NCI-H2227 treated with DMSO at 0.1 percent for 48 hours (cell line): ENCODE data around the gene NINL.
"Not testable (repeated sequence)": the region's sequence is repeated elsewhere in the genome, so short reads cannot be mapped to it uniquely, and the experiment has no call there.

ENCODE experiments used
- DNase-seq: peaks from one replicate; lab custom pipeline; 2025; lab: John Stamatoyannopoulos, UW

The NINL gene

GRCh38 chr20:25484224-25484846 lies 101.0 kb downstream of the NINL start:
- DNase-seq = no peak

- no peak for DNase-seq
These were observed 101.7 kb downstream of the NINL start for GRCh38 chr20:25483431-25484132.

- no peak for DNase-seq
These were observed 103.4 kb downstream of the NINL start for GRCh38 chr20:25481918-25482253.

- no peak for DNase-seq
These were observed 104.0 kb downstream of the NINL start for GRCh38 chr20:25481235-25481917.

- DNase-seq = no peak
These were observed 104.5 kb downstream of the NINL start for GRCh38 chr20:25480797-25481196.

GRCh38 chr20:25480156-25480555 lies 105.2 kb downstream of the NINL start:
- no peak for DNase-seq

- DNase-seq = no peak
These were observed 105.7 kb downstream of the NINL start for GRCh38 chr20:25479638-25480037.

GRCh38 chr20:25478889-25479568 lies 106.3 kb downstream of the NINL start:
- DNase-seq = no peak

- no peak for DNase-seq
These were observed 108.1 kb downstream of the NINL start for GRCh38 chr20:25477014-25477882.

GRCh38 chr20:25476106-25477013 lies 109.0 kb downstream of the NINL start:
- DNase-seq = no peak

- DNase-seq = not testable (repeated sequence)
These were observed 112.0 kb downstream of the NINL start for GRCh38 chr20:25473297-25473696.

- DNase-seq = no peak
These were observed 114.3 kb downstream of the NINL start for GRCh38 chr20:25471020-25471419.

GRCh38 chr20:25470045-25470444 lies 115.3 kb downstream of the NINL start:
- no peak for DNase-seq

GRCh38 chr20:25469558-25469957 lies 115.8 kb downstream of the NINL start:
- no peak for DNase-seq

GRCh38 chr20:25468126-25469075 lies 116.9 kb downstream of the NINL start:
- DNase-seq = no peak

GRCh38 chr20:25467441-25467840 lies 117.9 kb downstream of the NINL start:
- DNase-seq = no peak

- no peak for DNase-seq
These were observed 118.5 kb downstream of the NINL start for GRCh38 chr20:25466846-25467245.

- no peak for DNase-seq
These were observed 119.8 kb downstream of the NINL start for GRCh38 chr20:25465243-25466135.
